DND-41 (cell line): Measurements from ENCODE around the gene AP2A1.
A peak's percentile ranks its signal among the peaks of the same experiment; 100 is the strongest.

Experiments used
- ATAC-seq: fragments of 200-7000 bp; cut with Tn5 transposase; 3 replicates; pipeline ENCODE4 v1.9.1; 2021; ENCODE audit warnings: low read depth; ENCODE audit not compliant: insufficient read depth
- DNase-seq: peaks from one replicate; pipeline ENCODE4 v3.0.0-alpha.2; 2020
- H2AFZ ChIP-seq: 2 replicates; pipeline ENCODE4 v1.6.0; 2012; ENCODE audit warnings: low read depth, low read length
- H3K27ac ChIP-seq: 2 replicates; pipeline ENCODE4 v1.5.1; 2012; ENCODE audit warnings: low read length, inconsistent platforms
- H3K27me3 ChIP-seq: fragments of 200-600 bp; sonication (generic); 2 replicates; pipeline ENCODE4 v1.6.0; 2012; ENCODE audit warnings: low read length, mild to moderate bottlenecking, inconsistent platforms; ENCODE audit not compliant: insufficient read depth, poor library complexity
- H3K36me3 ChIP-seq: 2 replicates; pipeline ENCODE4 v1.5.1; 2012; ENCODE audit warnings: low read length, inconsistent platforms; ENCODE audit not compliant: insufficient read depth
- H3K4me1 ChIP-seq: 2 replicates; pipeline ENCODE4 v1.5.1; 2012; ENCODE audit warnings: mild to moderate bottlenecking, low read length; ENCODE audit not compliant: insufficient read depth
- H3K4me2 ChIP-seq: 2 replicates; pipeline ENCODE4 v1.6.0; 2012; ENCODE audit warnings: mild to moderate bottlenecking, moderate library complexity, low read length, inconsistent platforms; ENCODE audit not compliant: insufficient read depth
- H3K4me3 ChIP-seq, 2 experiments: fragments of 200-600 bp in 1 of 2; shearing (Covaris generic) in 1 of 2; 2 replicates each; pipeline ENCODE4 v1.5.1; 2012 to 2016; ENCODE audit warnings: inconsistent platforms in 2 of 2, low read length in 2 of 2, mild to moderate bottlenecking in 2 of 2, low read depth in 1 of 2, moderate library complexity in 1 of 2
- H3K79me2 ChIP-seq: 2 replicates; pipeline ENCODE4 v1.6.0; 2012; ENCODE audit warnings: low read length, inconsistent platforms; ENCODE audit not compliant: insufficient read depth
- H3K9ac ChIP-seq: 2 replicates; pipeline ENCODE4 v1.6.0; 2012; ENCODE audit warnings: low read depth, mild to moderate bottlenecking, inconsistent platforms, low read length, moderate library complexity
- H3K9me3 ChIP-seq: 2 replicates; pipeline ENCODE4 v1.5.1; 2012; ENCODE audit warnings: low read length, moderate library complexity, mild to moderate bottlenecking, inconsistent platforms; ENCODE audit not compliant: insufficient read depth, severe bottlenecking
- H4K20me1 ChIP-seq: 2 replicates; pipeline ENCODE4 v1.6.0; 2012; ENCODE audit warnings: low read length; ENCODE audit not compliant: insufficient read depth
- CTCF ChIP-seq: IDR thresholded peaks from 2 replicates; pipeline ENCODE4 v1.5.1; 2012; ENCODE audit warnings: borderline replicate concordance, low read length, moderate library complexity, mild to moderate bottlenecking; ENCODE audit not compliant: poor library complexity, severe bottlenecking; ENCODE audit errors: extremely low read depth
- EZH2 ChIP-seq: IDR thresholded peaks from 3 replicates; pipeline ENCODE4 v1.6.1; 2012; ENCODE audit warnings: borderline replicate concordance, low read depth, mild to moderate bottlenecking, moderate library complexity, low read length, inconsistent platforms; ENCODE audit not compliant: severe bottlenecking

The AP2A1 gene

GRCh38 chr19:49761625-49762311, 5.0 kb upstream of the AP2A1 start:
- no peak overlapping the region for H3K4me3 ChIP-seq
- H3K27ac ChIP-seq = no peak overlapping the region

GRCh38 chr19:49763230-49763629, 3.6 kb upstream of the AP2A1 start, which contains the start of gene TSKS:
Gene TSKS (minus strand): TSS chr19:49763306. CDS start chr19:49763247, 59 bp downstream.
- DNase-seq (no peak), ATAC-seq (no peak)
- no peaks in the 10 kb centered on the region for H3K27me3 ChIP-seq
- H3K9me3 ChIP-seq = no peaks in the 10 kb centered on the region
- H3K4me1 ChIP-seq = peaks cover 20% of the 10 kb centered on the region
- no peak within 1 kb of the TSS for H2AFZ ChIP-seq
- H3K79me2 ChIP-seq = peaks cover 14% of the 10 kb centered on the region
- no peak within 1 kb of the TSS for H3K9ac ChIP-seq
- no peak within 1 kb of the TSS for H3K27ac ChIP-seq
- H3K4me3 ChIP-seq = no peak within 1 kb of the TSS
- no peaks in the 10 kb centered on the region for H3K36me3 ChIP-seq
- TF ChIP-seq CTCF (no peak), EZH2 (no peak)
- H4K20me1 ChIP-seq = peaks cover 10% of the 10 kb centered on the region; the same call in 1 of the 2 replicates
- no peak within 1 kb of the TSS for H3K4me2 ChIP-seq

More at GRCh38 chr19:49761625-49762311, 5.0 kb upstream of the AP2A1 start:
- DNase-seq (no peak), ATAC-seq (no peak)
- Histone ChIP-seq H3K9me3 (no peaks in the 10 kb centered on the region), H3K4me1 (peaks cover 11% of the 10 kb centered on the region), H3K27me3 (no peaks in the 10 kb centered on the region), H3K79me2 (no peaks in the 10 kb centered on the region), H2AFZ (peak overlapping the region; percentile 36), H3K36me3 (no peaks in the 10 kb centered on the region), H3K9ac (no peak overlapping the region), H4K20me1 (no peaks in the 10 kb centered on the region), H3K4me2 (no peak overlapping the region)
- TF ChIP-seq CTCF = no peak
- no peak for TF ChIP-seq EZH2

DNA sequence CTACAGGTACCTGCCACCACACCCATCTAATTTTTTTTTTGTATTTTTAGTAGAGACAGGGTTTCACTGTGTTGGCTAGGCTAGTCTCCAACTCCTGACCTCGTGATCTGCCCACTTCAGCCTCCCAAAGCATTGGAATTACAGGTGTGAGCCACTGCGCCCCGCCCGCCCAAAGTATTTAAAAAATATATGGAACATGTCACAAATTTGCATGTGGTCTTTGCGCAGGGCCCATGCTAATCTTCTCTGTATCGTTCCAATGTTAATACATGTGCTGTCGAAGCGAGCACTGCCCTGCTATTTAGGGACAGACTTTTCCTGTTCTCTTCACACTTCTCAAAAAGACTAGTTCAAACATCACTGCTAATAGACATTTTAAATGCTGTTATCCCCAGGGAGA, 2.5 kb upstream of the AP2A1 start:
- Histone ChIP-seq H3K4me3 (no peak overlapping the region), H4K20me1 (peaks cover 14% of the 10 kb centered on the region), H3K27ac (no peak overlapping the region), H3K79me2 (peaks cover 24% of the 10 kb centered on the region), H3K4me2 (no peak overlapping the region), H3K9me3 (no peaks in the 10 kb centered on the region), H3K9ac (no peak overlapping the region), H2AFZ (no peak overlapping the region), H3K4me1 (peaks cover 28% of the 10 kb centered on the region), H3K27me3 (no peaks in the 10 kb centered on the region), H3K36me3 (0 out of 2 replicates have a peak, but pooled peaks cover 2% of the 10 kb centered on the region)
- ATAC-seq (no peak), DNase-seq (no peak)
- TF ChIP-seq CTCF = no peak
- no peak for TF ChIP-seq EZH2
